Panc1 (cell line): ENCODE data around the gene SARDH.

Experiments
- CTCF ChIP-seq: fragments of 450-650 bp; IDR thresholded peaks from 2 replicates; pipeline ENCODE4 v1.5.1; 2017; ENCODE audit warnings: mild to moderate bottlenecking
- POLR2AphosphoS5 ChIP-seq: IDR thresholded peaks from 2 replicates; pipeline ENCODE4 v1.6.1; 2012; ENCODE audit warnings: mild to moderate bottlenecking, low read depth, low read length, moderate library complexity
- SIN3A ChIP-seq: IDR thresholded peaks from 2 replicates; pipeline ENCODE4 v1.6.1; 2012; ENCODE audit warnings: low read depth, mild to moderate bottlenecking, low read length, moderate library complexity, borderline replicate concordance; ENCODE audit not compliant: insufficient read depth
- TF ChIP-seq, protein P1 (sequence below), 2 experiments: IDR thresholded peaks; 2 replicates each; pipeline ENCODE4 v1.6.1; 2011 to 2012; ENCODE audit warnings: low read depth in 2 of 2, control low read depth in 1 of 2, low read length in 1 of 2, mild to moderate bottlenecking in 1 of 2, moderate library complexity in 1 of 2; ENCODE audit not compliant: insufficient read depth in 1 of 2

- no peak for TF ChIP-seq CTCF
- TF ChIP-seq, protein P1, sequence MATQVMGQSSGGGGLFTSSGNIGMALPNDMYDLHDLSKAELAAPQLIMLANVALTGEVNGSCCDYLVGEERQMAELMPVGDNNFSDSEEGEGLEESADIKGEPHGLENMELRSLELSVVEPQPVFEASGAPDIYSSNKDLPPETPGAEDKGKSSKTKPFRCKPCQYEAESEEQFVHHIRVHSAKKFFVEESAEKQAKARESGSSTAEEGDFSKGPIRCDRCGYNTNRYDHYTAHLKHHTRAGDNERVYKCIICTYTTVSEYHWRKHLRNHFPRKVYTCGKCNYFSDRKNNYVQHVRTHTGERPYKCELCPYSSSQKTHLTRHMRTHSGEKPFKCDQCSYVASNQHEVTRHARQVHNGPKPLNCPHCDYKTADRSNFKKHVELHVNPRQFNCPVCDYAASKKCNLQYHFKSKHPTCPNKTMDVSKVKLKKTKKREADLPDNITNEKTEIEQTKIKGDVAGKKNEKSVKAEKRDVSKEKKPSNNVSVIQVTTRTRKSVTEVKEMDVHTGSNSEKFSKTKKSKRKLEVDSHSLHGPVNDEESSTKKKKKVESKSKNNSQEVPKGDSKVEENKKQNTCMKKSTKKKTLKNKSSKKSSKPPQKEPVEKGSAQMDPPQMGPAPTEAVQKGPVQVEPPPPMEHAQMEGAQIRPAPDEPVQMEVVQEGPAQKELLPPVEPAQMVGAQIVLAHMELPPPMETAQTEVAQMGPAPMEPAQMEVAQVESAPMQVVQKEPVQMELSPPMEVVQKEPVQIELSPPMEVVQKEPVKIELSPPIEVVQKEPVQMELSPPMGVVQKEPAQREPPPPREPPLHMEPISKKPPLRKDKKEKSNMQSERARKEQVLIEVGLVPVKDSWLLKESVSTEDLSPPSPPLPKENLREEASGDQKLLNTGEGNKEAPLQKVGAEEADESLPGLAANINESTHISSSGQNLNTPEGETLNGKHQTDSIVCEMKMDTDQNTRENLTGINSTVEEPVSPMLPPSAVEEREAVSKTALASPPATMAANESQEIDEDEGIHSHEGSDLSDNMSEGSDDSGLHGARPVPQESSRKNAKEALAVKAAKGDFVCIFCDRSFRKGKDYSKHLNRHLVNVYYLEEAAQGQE (IDR thresholded peaks at IDR 0.05; ENCODE audit: insufficient read depth in 1 of 2, low read depth in 2 of 2, low read length in 1 of 2), result no peak
- TF ChIP-seq POLR2AphosphoS5, result no peak
- TF ChIP-seq SIN3A, result no peak
Measured at GRCh38 chr9:133677126-133678010, 60.8 kb downstream of the SARDH start.
